GM21528 (cell line): ENCODE measurements around the gene FBXO47.
"Not testable (repeated sequence)": the region's sequence is repeated elsewhere in the genome, so short reads cannot be mapped to it uniquely, and the experiment has no call there.

Experiments used
- ATAC-seq: cut with Tn5 transposase; IDR thresholded peaks from one replicate; pipeline ENCODE4 v1.9.1; 2021; ENCODE audit warnings: mild to moderate bottlenecking, moderate library complexity; ENCODE audit not compliant: unreplicated experiment, low FRiP score

Gene FBXO47

DNA sequence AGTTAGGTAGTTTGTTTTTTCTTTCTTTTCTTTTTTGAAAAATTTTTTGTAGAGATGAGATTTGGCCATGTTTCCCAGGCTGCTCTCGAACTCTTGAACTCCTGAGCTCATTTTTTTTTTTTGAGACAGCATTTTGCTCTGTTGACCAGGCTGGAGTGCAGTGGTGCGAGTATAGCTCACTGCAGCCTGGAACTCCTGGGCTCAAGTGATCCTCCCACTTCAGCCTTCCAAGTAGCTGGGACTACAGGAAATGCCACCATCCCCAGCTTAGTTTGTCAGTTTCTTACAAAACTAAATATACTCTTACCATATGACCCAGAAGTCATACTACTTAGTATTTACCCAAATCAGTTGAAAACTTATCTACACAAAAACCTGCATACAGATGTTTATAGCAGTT, 14.4 kb upstream of the FBXO47 start:
- no peak for ATAC-seq

GRCh38 chr17:38980490-38981217, 13.5 kb upstream of the FBXO47 start:
- ATAC-seq = no peak

DNA sequence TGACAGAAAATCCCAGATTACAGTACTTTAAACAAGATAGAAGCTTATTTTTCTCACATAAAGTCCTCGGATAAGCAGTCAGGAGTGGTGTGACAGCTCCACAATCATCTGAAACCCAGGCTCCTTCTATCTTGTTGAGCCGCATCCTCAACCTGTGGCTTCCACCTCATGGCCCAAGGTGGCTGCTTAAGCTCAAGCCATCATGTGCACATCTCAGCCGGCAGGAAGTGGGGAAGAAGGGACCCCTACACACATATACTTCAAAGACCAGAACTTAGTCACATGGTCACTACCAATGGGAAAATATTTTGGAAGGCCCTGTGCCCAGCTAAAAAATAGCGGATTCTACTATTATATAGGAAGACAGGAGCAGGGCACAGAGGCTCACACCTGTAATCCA, 11.0 kb upstream of the FBXO47 start:
- ATAC-seq = no peak

- not testable (repeated sequence) for ATAC-seq
Measured at GRCh38 chr17:38976187-38976551, 9.0 kb upstream of the FBXO47 start.

DNA sequence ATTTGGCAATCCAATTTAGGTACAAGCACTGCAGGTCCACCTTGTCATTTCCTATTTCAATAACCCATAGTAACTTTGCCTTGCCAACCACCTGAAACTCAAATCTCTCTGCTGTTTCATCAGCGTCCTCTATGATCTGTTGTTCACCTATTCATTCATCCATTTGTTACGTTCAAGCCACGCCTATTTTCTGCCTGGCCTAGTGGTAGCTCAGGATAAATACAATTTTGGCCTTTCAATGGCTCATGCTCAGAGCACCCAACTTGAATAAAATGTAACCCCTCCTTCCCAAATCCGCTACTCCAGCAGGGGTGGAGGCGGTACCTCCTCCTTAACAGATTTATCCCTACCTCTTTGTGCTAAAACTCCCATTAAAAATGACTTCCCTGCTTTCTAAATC, 3.6 kb upstream of the FBXO47 start:
- no peak for ATAC-seq

- ATAC-seq = no peak
Measured at GRCh38 chr17:38970128-38970527, 2.9 kb upstream of the FBXO47 start.

DNA sequence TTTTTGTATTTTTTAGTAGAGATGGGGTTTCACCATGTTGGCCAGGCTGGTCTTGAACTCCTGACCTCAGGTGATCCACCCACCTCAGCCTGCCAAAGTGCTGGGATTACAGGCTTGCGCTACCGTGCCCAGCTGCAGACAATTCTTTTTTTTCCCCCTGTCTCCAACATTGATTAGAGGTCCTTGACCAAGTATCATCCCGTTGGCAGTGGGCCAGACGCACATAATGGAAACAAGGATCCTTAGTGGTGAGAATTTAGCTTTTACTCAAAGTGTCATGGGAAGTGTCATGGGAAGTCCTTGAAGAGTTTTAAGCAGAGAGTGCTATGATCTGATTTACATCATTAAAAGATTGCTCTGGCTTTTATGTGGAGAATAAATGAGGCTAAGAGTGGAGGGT, 2.1 kb upstream of the FBXO47 start:
- no peak for ATAC-seq

DNA sequence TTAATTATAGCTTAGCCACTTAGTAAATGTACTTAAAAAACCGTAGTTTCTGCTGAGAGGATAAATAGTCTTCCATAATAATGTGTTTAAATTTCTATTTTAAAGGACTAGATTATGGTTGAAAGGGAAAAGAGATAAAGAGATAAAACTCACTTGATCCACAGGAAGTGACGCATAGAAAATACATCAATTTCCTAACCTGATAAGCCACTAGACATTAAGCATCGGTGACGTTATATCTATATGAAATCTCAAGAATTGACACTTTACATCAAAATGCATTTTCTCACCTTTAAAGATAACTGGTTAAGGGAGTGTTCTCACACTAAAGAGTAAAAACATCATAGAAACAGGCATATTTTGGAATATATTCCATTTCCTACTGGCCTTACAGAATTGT, 5.8 kb downstream of the FBXO47 start:
- ATAC-seq = no peak

- no peak for ATAC-seq
Measured at GRCh38 chr17:38960402-38960801, 6.8 kb downstream of the FBXO47 start.

- ATAC-seq = no peak
Measured at GRCh38 chr17:38959508-38959907, 7.7 kb downstream of the FBXO47 start.

DNA sequence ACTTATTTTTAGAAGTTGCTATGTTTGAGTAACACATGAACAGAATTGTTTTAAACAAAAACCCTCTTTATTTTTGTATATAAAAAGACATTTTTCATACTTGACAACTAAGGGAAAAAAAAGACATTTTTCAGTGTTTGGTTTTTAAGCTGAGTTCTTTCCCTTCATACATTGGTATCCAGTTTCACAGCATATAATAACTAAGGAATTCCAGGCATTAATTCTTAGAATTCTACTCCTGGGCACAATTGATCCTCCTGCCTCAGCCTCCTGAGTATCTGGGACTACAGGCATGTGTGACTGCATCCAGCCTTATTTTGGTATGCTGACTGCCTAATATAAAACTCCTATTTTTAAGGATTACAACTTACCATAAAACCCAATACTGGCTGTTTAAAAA, 8.4 kb downstream of the FBXO47 start:
- ATAC-seq = no peak

- ATAC-seq = no peak
Measured at GRCh38 chr17:38958326-38958725, 8.9 kb downstream of the FBXO47 start.

GRCh38 chr17:38953800-38954199, 13.4 kb downstream of the FBXO47 start:
- not testable (repeated sequence) for ATAC-seq

GRCh38 chr17:38947189-38947588, 20.0 kb downstream of the FBXO47 start:
- ATAC-seq = no peak

DNA sequence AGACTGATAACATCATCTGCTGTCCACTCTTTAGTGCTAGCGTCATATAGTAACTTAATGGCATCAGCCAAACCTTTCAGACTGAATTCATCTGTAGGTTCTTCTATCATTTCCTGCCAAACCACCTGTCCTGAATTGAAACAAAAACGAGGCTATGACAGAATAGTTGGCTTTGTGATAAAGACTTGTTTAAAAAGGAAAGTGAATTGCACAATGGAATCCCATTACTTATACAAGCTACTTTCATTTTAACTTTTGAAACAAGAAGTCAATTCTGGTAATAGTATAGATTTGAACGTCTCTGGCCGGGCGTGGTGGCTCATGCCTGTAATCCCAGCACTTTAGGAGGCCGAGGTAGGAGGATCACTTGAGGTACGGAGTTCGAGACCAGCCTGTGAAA, 23.6 kb downstream of the FBXO47 start:
- ATAC-seq = no peak

DNA sequence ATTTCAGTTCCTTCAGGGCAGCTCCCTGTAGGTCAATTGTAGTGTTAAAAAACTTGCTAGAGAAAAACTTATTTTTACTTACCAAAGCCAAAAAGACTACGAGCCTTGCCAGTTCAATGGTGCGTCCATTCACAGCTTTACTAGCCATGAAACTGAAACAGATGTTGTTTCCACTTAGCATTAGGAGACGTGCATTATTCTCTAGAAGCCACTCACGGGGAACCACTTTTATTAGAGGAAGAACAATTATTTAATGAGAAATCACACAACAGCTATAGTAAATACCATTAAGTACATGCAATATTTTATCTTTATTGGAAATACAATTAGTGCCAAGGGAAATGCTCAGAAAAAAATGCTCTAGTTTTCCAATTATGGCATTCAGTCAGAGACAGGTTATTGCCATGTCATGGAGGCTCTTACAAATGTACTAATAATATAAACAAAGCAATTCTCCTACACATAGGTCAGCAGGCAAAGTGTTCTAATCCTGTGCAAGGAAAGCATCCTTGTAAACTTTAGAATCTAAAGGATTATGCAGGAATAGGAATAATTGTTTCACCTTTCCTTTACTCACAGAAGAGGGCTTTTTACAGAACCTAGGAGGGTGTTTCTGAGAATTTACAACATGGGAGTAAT, 24.4 kb downstream of the FBXO47 start:
- no peak for ATAC-seq

DNA sequence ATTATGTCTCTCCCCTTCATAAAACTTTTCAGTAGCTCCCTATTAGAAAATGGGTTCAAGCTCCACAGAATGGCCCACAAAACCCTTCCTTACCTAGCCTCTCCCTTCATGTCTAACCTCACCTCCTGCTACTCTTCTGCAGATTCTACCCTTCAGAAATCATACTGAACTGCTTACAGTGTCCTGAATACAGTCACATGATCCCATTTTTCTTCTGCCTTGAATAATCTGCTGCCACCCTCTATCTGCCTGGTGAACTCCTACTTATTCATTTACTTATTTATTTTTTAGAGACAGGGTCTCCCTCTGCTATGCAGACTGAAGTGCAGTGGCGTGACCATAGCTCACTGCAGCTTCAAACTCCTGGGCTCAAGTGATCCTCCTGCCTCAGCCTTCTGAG, 26.8 kb downstream of the FBXO47 start:
- ATAC-seq = no peak

DNA sequence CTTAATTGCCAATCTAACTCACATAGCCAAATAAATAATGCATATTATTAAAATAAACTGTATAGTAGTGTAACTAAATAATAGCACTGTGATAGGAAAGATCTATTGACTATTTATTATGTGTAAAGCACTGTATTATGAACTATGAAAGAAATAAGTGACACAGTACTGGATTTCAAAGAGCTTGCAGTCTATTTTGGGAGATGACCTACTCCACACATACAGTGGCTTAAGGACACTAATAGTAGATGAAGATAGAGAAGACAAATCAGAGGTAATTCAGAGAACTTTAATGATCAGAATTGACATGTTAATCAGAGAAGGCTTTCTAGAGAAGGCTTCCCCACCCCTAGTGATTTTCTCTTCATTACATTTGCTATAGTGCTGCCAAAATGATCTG, 27.2 kb downstream of the FBXO47 start:
- no peak for ATAC-seq

- not testable (repeated sequence) for ATAC-seq
Measured at GRCh38 chr17:38933962-38934361, 33.2 kb downstream of the FBXO47 start.

- ATAC-seq = not testable (repeated sequence)
Measured at GRCh38 chr17:38930782-38931181, 36.4 kb downstream of the FBXO47 start.

DNA sequence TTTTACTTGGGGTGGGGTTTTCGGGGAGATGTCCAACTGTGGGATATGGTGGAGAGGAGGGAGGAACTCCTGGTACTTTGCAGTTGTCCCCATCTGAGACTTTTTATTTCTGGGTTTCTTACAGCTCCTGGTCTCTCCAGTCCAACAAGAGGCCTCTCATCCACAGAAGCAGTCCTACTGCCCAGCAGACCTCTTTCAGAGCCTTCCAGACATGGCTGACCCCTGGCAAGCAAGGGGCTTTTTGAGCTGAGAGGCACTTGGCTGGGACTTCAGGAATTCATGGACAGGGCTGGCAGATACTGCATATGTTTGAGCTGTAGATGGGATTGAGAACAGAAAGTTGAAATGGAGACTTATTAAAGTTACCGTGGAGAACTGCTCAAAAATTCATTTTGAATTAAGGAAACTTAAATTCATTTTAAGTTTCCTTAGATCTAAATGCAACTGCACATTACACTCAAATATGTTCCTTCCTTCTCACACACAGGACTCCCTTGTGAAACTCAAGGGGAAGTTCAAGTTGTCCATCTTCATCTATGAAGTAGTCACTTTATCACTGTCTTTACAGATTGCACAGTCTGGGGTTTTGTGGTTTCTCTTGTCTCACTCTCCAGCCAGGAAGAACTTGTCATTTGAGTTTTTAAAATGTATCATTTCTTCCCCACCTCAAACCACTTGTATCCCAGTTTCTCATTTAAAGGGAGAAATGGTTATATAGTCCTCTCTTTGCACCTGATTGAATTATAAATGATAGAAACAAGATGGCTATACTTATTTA, 40.7 kb downstream of the FBXO47 start:
- no peak for ATAC-seq
